H9 (cell line): Measurements from ENCODE around the gene TARBP2. TPM values are rescaled to one million over a fixed set of nuclear protein-coding genes. Genes with fewer than 3 reads are reported as not detected.

Source experiments
- DNase-seq: peaks from one replicate; pipeline ENCODE4 v3.0.0-alpha.2; 2017
- H2AFZ ChIP-seq: one replicate; pipeline ENCODE4 v1.6.1; 2013; ENCODE audit warnings: mild to moderate bottlenecking, low read length, control low read depth, moderate library complexity
- H2AK5ac ChIP-seq: 2 replicates; pipeline ENCODE4 v1.6.1; 2013; ENCODE audit warnings: low read length, control low read depth, mixed read lengths; ENCODE audit not compliant: insufficient read length
- H2BK120ac ChIP-seq: one replicate; pipeline ENCODE4 v1.6.1; 2013; ENCODE audit warnings: low read depth, mild to moderate bottlenecking, low read length, control low read depth, inconsistent platforms; ENCODE audit not compliant: poor library complexity, severe bottlenecking
- H2BK12ac ChIP-seq: 2 replicates; pipeline ENCODE4 v1.6.1; 2013; ENCODE audit warnings: low read length, control low read depth, mixed read lengths, low read depth; ENCODE audit not compliant: insufficient read length
- H2BK15ac ChIP-seq: 2 replicates; pipeline ENCODE4 v1.6.1; 2013; ENCODE audit warnings: low read depth, low read length, control low read depth
- H2BK20ac ChIP-seq: one replicate; pipeline ENCODE4 v1.6.1; 2013; ENCODE audit warnings: low read depth, mild to moderate bottlenecking, low read length, control low read depth, inconsistent platforms; ENCODE audit not compliant: poor library complexity, severe bottlenecking
- H2BK5ac ChIP-seq: 2 replicates; pipeline ENCODE4 v1.6.1; 2013; ENCODE audit warnings: low read length, control low read depth, mixed read lengths; ENCODE audit not compliant: insufficient read length
- H3K14ac ChIP-seq: 2 replicates; pipeline ENCODE4 v1.6.1; 2013; ENCODE audit warnings: low read length, control low read depth; ENCODE audit not compliant: insufficient read depth
- H3K18ac ChIP-seq: 2 replicates; pipeline ENCODE4 v1.6.1; 2013; ENCODE audit warnings: low read depth, mild to moderate bottlenecking, mixed read lengths, low read length, control low read depth; ENCODE audit not compliant: insufficient read length
- H3K23ac ChIP-seq: 2 replicates; pipeline ENCODE4 v1.6.1; 2013; ENCODE audit warnings: low read length, control low read depth, mixed read lengths, low read depth; ENCODE audit not compliant: insufficient read length
- H3K23me2 ChIP-seq: 2 replicates; pipeline ENCODE4 v1.6.1; 2013; ENCODE audit warnings: low read depth, mild to moderate bottlenecking, mixed read lengths, low read length, control low read depth; ENCODE audit not compliant: insufficient read length, poor library complexity, severe bottlenecking
- H3K27ac ChIP-seq: 2 replicates; pipeline ENCODE4 v1.5.1; 2013; ENCODE audit warnings: low read length, control low read depth, mixed read lengths, low read depth; ENCODE audit not compliant: insufficient read length
- H3K27me3 ChIP-seq: 2 replicates; pipeline ENCODE4 v1.6.1; 2013; ENCODE audit warnings: low read length, control low read depth, inconsistent platforms; ENCODE audit not compliant: insufficient read depth
- H3K4ac ChIP-seq: 2 replicates; pipeline ENCODE4 v1.6.1; 2013; ENCODE audit warnings: low read depth, mild to moderate bottlenecking, control low read depth, inconsistent platforms, low read length, moderate library complexity
- H3K4me1 ChIP-seq: 2 replicates; pipeline ENCODE4 v1.6.1; 2013; ENCODE audit warnings: low read length, control low read depth, inconsistent platforms; ENCODE audit not compliant: insufficient read depth
- H3K4me2 ChIP-seq: 2 replicates; pipeline ENCODE4 v1.6.1; 2013; ENCODE audit warnings: low read length, control low read depth, mixed read lengths; ENCODE audit not compliant: insufficient read length, insufficient read depth
- H3K56ac ChIP-seq: 2 replicates; pipeline ENCODE4 v1.6.1; 2013; ENCODE audit warnings: low read depth, mild to moderate bottlenecking, mixed read lengths, low read length, control low read depth; ENCODE audit not compliant: insufficient read length
- H3K79me1 ChIP-seq: 2 replicates; pipeline ENCODE4 v1.6.1; 2013; ENCODE audit warnings: low read depth, mild to moderate bottlenecking, moderate library complexity, low read length, control low read depth, inconsistent platforms; ENCODE audit not compliant: insufficient read depth, poor library complexity, severe bottlenecking
- H3K79me2 ChIP-seq: 2 replicates; pipeline ENCODE4 v1.6.1; 2013; ENCODE audit warnings: low read length, control low read depth, inconsistent platforms; ENCODE audit not compliant: insufficient read depth
- H3K9ac ChIP-seq: 2 replicates; pipeline ENCODE4 v1.6.1; 2013; ENCODE audit warnings: low read length, control low read depth, mixed read lengths; ENCODE audit not compliant: insufficient read length; ENCODE audit errors: extremely low read depth
- H3K9me3 ChIP-seq: one replicate; pipeline ENCODE4 v1.6.1; 2013; ENCODE audit warnings: low read depth, low read length, inconsistent platforms; ENCODE audit not compliant: control insufficient read depth
- H3T11ph ChIP-seq: one replicate; pipeline ENCODE4 v1.6.1; 2013; ENCODE audit warnings: mild to moderate bottlenecking, low read length, control low read depth, inconsistent platforms
- H4K20me1 ChIP-seq: one replicate; pipeline ENCODE4 v1.6.1; 2013; ENCODE audit not compliant: control insufficient read depth, insufficient read length, insufficient read depth
- H4K5ac ChIP-seq: 2 replicates; pipeline ENCODE4 v1.6.1; 2013; ENCODE audit warnings: low read depth, mild to moderate bottlenecking, mixed read lengths, low read length, control low read depth; ENCODE audit not compliant: insufficient read length
- H4K8ac ChIP-seq: replicated peaks from 2 replicates; pipeline ENCODE4 v1.6.1; 2013; ENCODE audit warnings: low read length, control low read depth, mixed read lengths, low read depth; ENCODE audit not compliant: insufficient read length
- H4K91ac ChIP-seq: 2 replicates; pipeline ENCODE4 v1.6.1; 2013; ENCODE audit warnings: low read depth, mild to moderate bottlenecking, moderate library complexity, mixed read lengths, low read length, control low read depth; ENCODE audit not compliant: insufficient read length
- H3K27ac Mint-ChIP-seq, 3 experiments: 2 replicates in 2 of 3; 3 replicates in 1 of 3; pipeline ENCODE4 v1.8.0; 2020 to 2021; ENCODE audit warnings: mixed read lengths in 3 of 3, mild to moderate bottlenecking in 1 of 3, moderate library complexity in 1 of 3
- H3K27me3 Mint-ChIP-seq: 2 replicates; pipeline ENCODE4 v1.8.0; 2021; ENCODE audit warnings: low read depth, mild to moderate bottlenecking, moderate library complexity, mixed read lengths
- H3K36me3 Mint-ChIP-seq, 3 experiments: 2 replicates in 2 of 3; 3 replicates in 1 of 3; pipeline ENCODE4 v1.8.0; 2020 to 2021; ENCODE audit warnings: low read depth in 3 of 3, mixed read lengths in 3 of 3; ENCODE audit not compliant: insufficient read depth in 1 of 3
- H3K4me1 Mint-ChIP-seq, 2 experiments: 2 replicates each; pipeline ENCODE4 v1.8.0; 2020; ENCODE audit warnings: mixed read lengths in 2 of 2
- H3K4me3 Mint-ChIP-seq, 2 experiments: 2 replicates in 1 of 2; 3 replicates in 1 of 2; pipeline ENCODE4 v1.8.0; 2020 to 2021; ENCODE audit warnings: mild to moderate bottlenecking in 2 of 2, mixed read lengths in 2 of 2, moderate library complexity in 1 of 2
- H3K9me3 Mint-ChIP-seq, 2 experiments: 2 replicates in 1 of 2; 3 replicates in 1 of 2; pipeline ENCODE4 v1.8.0; 2020; ENCODE audit warnings: mild to moderate bottlenecking in 2 of 2, mixed read lengths in 2 of 2, moderate library complexity in 1 of 2
- CTCF ChIP-seq: fragments of 200-600 bp; sonication (generic); conservative IDR thresholded peaks from 3 replicates; pipeline ENCODE4 v1.8.0; 2021; ENCODE audit warnings: antibody characterized with exemption, mild to moderate bottlenecking
- WGBS: extraction: QIAGEN DNeasy Blood & Tissue Kit; methylation state at CpG from one replicate; pipeline ENCODE4 v1.1.7; 2013; ENCODE audit warnings: missing lambda C conversion rate, low lambda C conversion rate, mixed read lengths; ENCODE audit not compliant: insufficient read length; ENCODE audit errors: extremely low coverage; 5-methylcytosine and 5-hydroxymethylcytosine counted together
- total RNA-seq: library from RNA; stranded (reverse); gene quantifications from 2 replicates; pipeline ENCODE4 v1.2.1, GENCODE V29; 2021

The TARBP2 gene
- total RNA-seq, 1 experiment from 2014 or later = 79.2 TPM

- no peak overlapping the region for H3K14ac ChIP-seq
- H3K79me1 ChIP-seq = no peaks in the 10 kb centered on the region
- H3K27ac ChIP-seq = no peak overlapping the region
- no peak overlapping the region for H4K91ac ChIP-seq
- Mint-ChIP-seq H3K4me1 (peaks cover 16 to 22% of the 10 kb centered on the region in 2 experiments), H3K27ac (peak overlapping the region in 1 of 3 experiments; percentile 84; a peak in 2 of 7 replicates), H3K9me3 (no peaks in the 10 kb centered on the region), H3K4me3 (no peak overlapping the region; a peak in 1 of 5 replicates), H3K27me3 (peaks cover 1% of the 10 kb centered on the region; the same call in 1 of the 2 replicates), H3K36me3 (peaks cover 31 to 60% (median 59%) of the 10 kb centered on the region in 3 experiments)
- H3K18ac ChIP-seq = no peak overlapping the region
- no peak overlapping the region for H4K5ac ChIP-seq
- no peak overlapping the region for H2BK120ac ChIP-seq
- H2BK20ac ChIP-seq = no peak overlapping the region
- H3K9me3 ChIP-seq = no peaks in the 10 kb centered on the region
- H4K8ac ChIP-seq = no peak overlapping the region
- no peak for TF ChIP-seq CTCF
- H3K27me3 ChIP-seq = no peaks in the 10 kb centered on the region
- WGBS = no CpG with 5 or more reads among the region's 10 CpGs
- no peak overlapping the region for H3K56ac ChIP-seq
- H2AK5ac ChIP-seq = no peak overlapping the region
- H3K4me2 ChIP-seq = no peak overlapping the region
- no peak overlapping the region for H3K23ac ChIP-seq
- no peaks in the 10 kb centered on the region for H4K20me1 ChIP-seq
- H3K4me1 ChIP-seq = no peaks in the 10 kb centered on the region
- H3K9ac ChIP-seq = no peak overlapping the region
- no peak overlapping the region for H3K4ac ChIP-seq
- no peaks in the 10 kb centered on the region for H3K79me2 ChIP-seq
- no peak for DNase-seq
- no peak overlapping the region for H2BK5ac ChIP-seq
- H3T11ph ChIP-seq = no peak overlapping the region
- no peak overlapping the region for H2BK12ac ChIP-seq
- H3K23me2 ChIP-seq = no peaks in the 10 kb centered on the region
- H2AFZ ChIP-seq = no peak overlapping the region
- no peak overlapping the region for H2BK15ac ChIP-seq
These were observed 16.2 kb upstream of the TARBP2 start for GRCh38 chr12:53484686-53485575.
